Glomerular visceral epithelial cell (primary cell): ENCODE data around the gene MOB3B.
A peak's percentile ranks its signal among the peaks of the same experiment; 100 is the strongest.

Experiments
- DNase-seq: peaks from one replicate; pipeline ENCODE4 v3.0.0-alpha.2; 2016; ENCODE audit errors: extremely low spot score

Gene MOB3B

GRCh38 chr9:27393054-27393846 lies 136.4 kb downstream of the MOB3B start:
- no peak for DNase-seq

GRCh38 chr9:27392451-27392850 lies 137.2 kb downstream of the MOB3B start:
- no peak for DNase-seq

GRCh38 chr9:27391040-27391895 lies 138.3 kb downstream of the MOB3B start:
- DNase-seq = no peak

- no peak for DNase-seq
Measured at GRCh38 chr9:27388150-27388549, 141.5 kb downstream of the MOB3B start.

- DNase-seq = no peak
Measured at GRCh38 chr9:27387722-27388121, 141.9 kb downstream of the MOB3B start.

GRCh38 chr9:27386571-27387091 lies 143.0 kb downstream of the MOB3B start:
- DNase-seq = no peak

- no peak for DNase-seq
Measured at GRCh38 chr9:27385606-27386322, 143.8 kb downstream of the MOB3B start.

- DNase-seq = no peak
Measured at GRCh38 chr9:27384262-27385014, 145.2 kb downstream of the MOB3B start.

GRCh38 chr9:27383524-27383923 lies 146.1 kb downstream of the MOB3B start:
- DNase-seq = no peak

GRCh38 chr9:27382975-27383374 lies 146.6 kb downstream of the MOB3B start:
- no peak for DNase-seq

- DNase-seq = no peak
Measured at GRCh38 chr9:27382308-27382707, 147.3 kb downstream of the MOB3B start.

GRCh38 chr9:27379311-27380251 lies 150.0 kb downstream of the MOB3B start:
- DNase-seq = no peak

GRCh38 chr9:27377811-27378456 lies 151.7 kb downstream of the MOB3B start:
- no peak for DNase-seq

GRCh38 chr9:27377147-27377807 lies 152.3 kb downstream of the MOB3B start:
- DNase-seq = peak; percentile 10

GRCh38 chr9:27373851-27374250 lies 155.8 kb downstream of the MOB3B start:
- no peak for DNase-seq

- DNase-seq = no peak
Measured at GRCh38 chr9:27372615-27373014, 157.0 kb downstream of the MOB3B start.

- peak; percentile 19 for DNase-seq
Measured at GRCh38 chr9:27371382-27371781, 158.2 kb downstream of the MOB3B start.

GRCh38 chr9:27369591-27369990 lies 160.0 kb downstream of the MOB3B start:
- DNase-seq = no peak
